ENCODE results near the gene LTB4R.
A peak's percentile ranks its signal among the peaks of the same experiment; 100 is the strongest.

The LTB4R gene, protein sequence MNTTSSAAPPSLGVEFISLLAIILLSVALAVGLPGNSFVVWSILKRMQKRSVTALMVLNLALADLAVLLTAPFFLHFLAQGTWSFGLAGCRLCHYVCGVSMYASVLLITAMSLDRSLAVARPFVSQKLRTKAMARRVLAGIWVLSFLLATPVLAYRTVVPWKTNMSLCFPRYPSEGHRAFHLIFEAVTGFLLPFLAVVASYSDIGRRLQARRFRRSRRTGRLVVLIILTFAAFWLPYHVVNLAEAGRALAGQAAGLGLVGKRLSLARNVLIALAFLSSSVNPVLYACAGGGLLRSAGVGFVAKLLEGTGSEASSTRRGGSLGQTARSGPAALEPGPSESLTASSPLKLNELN

DNA sequence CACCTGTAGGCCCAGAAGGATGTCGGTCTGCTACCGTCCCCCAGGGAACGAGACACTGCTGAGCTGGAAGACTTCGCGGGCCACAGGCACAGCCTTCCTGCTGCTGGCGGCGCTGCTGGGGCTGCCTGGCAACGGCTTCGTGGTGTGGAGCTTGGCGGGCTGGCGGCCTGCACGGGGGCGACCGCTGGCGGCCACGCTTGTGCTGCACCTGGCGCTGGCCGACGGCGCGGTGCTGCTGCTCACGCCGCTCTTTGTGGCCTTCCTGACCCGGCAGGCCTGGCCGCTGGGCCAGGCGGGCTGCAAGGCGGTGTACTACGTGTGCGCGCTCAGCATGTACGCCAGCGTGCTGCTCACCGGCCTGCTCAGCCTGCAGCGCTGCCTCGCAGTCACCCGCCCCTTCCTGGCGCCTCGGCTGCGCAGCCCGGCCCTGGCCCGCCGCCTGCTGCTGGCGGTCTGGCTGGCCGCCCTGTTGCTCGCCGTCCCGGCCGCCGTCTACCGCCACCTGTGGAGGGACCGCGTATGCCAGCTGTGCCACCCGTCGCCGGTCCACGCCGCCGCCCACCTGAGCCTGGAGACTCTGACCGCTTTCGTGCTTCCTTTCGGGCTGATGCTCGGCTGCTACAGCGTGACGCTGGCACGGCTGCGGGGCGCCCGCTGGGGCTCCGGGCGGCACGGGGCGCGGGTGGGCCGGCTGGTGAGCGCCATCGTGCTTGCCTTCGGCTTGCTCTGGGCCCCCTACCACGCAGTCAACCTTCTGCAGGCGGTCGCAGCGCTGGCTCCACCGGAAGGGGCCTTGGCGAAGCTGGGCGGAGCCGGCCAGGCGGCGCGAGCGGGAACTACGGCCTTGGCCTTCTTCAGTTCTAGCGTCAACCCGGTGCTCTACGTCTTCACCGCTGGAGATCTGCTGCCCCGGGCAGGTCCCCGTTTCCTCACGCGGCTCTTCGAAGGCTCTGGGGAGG is at the start of gene LTB4R:
Gene LTB4R, plus strand, starts transcription at position 857 of the 959 bp plus-strand sequence. CDS start 4,150 bp downstream, outside the sequence.
- peak in 1 of 2 experiments; percentile 32 for DNase-seq (ENCODE audit: low read depth in 2 of 2)

DNA sequence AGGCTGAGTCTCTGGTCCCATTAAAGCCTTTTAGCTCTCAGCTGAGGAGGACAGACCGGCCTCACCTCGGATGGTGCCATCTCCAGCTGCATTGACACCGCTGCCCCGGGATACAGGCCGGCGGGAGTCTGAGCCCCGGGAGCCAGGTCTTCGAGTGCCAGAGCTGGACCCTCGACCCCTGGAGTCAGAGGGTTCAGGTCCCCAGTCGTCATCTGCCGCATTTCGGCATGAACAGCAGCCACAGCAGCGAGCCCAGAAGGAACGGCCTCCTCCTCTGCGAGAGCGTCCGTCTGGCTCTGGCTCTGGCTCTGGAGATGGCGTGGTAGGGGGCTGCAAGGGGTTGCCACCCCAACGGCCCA is 49.4 kb upstream of the LTB4R start:
- no peak for DNase-seq (ENCODE audit: low read depth in 2 of 2)

DNA sequence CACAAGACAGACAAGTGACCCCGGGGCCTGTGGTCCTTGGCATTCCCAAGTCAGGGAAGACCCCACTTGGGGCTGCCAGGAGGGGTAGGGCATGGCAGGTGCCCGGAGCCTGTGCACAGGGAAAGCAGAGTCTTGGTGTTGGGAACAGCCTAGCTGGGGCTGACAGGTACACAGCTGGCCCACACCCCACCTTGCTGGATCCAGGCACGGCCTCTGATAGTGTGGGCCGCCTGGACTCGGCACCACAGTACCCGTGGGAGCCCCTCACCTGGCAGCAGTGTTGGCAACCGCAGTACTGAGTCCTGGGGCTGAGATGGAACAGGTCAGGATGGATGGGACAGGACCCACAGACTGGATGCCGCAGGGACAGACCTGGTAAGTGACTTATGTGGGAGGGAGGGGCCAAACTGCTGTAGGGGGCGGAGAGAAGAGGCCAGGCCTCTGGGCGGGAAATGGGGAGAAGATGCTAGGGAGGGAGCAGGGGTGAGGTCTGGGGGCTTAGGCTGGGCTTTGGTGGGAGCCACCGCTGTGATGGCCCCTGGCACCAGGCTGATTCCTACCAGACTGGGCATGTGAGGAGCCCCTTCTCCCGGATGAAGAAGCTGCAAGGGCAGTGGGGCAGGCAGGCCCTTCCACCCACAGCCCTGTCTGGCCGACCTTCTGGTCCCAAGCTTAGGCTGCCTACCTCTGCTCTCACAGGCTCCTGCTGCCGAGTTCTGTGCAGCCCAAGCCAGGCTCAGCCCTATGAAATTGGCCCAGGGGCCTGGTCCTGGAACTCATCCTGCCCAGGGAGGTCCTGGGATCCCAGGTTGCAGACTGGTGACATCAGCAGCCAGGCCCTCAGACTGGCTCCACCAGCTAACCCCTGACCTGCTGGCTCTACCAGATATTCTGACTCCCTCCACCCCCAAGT is 48.2 kb upstream of the LTB4R start, which contains the start of gene TGM1:
Gene TGM1, minus strand, starts transcription at position 357 of the 913 bp plus-strand sequence. CDS start 825 bp downstream, outside the sequence.
- DNase-seq (ENCODE audit: low read depth in 2 of 2): no peak

DNA sequence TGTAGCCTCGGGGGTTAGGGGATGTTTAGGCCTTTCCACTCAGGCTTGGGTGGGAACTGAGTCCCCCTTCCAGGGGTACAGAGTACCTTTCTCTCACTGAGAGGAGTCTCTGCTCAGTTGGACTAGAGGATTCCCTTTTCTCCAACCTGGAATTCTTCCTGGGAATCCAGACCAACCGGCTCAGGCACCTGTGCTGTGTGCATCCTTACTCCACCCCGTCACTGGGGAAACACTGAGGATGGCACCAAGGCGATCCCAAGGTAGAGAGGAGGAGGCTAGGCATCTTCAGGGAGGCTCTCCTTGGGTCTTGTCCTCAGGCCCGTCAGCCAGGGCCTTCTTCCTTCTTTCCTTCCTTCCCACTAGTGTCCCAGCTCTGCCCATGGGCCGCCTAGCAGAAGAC is 47.5 kb upstream of the LTB4R start:
- DNase-seq (ENCODE audit: low read depth in 2 of 2): no peak

DNA sequence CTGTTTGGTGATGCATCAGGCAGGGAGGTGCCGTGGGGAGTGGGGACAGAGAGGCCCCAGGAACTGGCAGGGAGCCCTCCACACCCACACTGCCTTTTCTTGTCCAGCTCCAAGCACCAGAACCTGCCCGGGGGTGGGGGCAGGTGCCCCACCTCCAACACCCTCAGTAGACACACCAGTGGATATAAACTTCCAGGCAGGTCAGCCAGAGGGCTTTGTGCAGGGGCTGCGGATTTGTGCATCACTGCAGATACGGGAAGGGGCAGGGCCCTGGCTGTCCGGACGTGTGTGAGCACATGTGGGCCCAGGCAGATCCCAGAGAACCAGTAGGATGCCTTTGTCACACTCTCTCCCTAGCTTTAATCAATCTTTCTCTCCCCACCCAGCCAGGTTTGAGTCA is 47.0 kb upstream of the LTB4R start:
- DNase-seq (ENCODE audit: low read depth in 2 of 2): no peak

DNA sequence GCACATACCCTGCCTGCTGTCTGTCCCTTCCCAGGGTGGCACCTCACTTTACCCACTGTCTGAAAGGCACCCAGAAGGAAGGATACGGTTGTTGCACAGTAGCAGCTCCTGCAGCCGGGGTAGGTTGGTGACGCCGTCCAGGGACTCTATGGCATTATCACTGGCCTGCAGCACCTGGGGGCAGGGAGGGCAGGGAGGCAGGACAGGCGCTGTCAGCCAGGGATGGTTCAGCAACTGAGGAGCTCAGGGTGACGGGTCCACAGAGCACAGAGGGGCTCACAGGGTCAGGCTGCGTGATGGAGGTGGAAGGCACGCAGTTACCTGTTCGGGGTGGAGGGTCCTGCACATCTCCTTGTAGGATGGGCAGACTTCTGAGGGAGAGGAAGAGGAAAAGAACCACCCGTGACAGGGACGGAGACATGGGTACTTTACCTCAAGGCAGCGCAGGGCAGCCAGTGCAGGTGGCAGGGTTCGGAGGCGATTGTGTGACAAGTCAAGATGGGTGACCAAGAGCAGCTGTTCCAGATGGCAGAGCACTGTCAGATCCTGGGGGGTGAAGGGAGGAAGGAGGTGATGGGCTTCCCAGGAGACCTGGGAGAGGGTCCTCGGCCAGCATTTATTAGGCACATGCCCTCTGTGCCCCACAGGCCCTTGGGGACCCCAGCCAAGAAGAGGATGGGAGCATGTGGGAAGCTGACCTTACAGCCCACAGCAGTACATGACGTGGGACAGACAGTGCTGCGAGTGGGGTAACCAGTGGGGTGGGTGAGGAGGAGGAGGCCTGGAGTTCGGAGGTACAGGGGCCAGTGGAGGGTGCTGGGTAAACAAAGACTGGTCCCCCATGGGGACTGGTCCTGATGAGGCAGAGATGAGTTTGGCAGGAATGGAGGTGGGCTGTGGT is 44.7 kb upstream of the LTB4R start:
- no peak for DNase-seq (ENCODE audit: low read depth in 2 of 2)

DNA sequence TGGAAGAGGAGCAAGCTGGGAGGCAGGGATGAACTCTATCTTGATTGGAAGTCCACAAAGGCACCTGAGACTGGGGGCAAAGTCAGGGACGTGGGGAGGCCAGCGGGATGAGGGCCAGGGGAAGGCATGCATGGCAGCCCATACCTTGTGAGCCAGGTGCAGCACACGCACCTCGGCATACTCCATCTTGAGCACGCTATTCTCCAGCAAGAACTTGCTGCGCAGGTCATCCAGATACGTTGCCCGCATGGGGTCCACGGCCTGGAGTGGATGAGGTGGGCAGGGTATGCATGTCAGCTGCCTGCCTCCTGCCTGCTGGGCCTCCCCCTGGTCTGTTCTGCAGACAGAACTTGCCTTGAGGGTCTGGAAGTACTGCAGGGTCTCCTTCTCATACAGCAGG is 43.8 kb upstream of the LTB4R start:
- DNase-seq (ENCODE audit: low read depth in 2 of 2): no peak

DNA sequence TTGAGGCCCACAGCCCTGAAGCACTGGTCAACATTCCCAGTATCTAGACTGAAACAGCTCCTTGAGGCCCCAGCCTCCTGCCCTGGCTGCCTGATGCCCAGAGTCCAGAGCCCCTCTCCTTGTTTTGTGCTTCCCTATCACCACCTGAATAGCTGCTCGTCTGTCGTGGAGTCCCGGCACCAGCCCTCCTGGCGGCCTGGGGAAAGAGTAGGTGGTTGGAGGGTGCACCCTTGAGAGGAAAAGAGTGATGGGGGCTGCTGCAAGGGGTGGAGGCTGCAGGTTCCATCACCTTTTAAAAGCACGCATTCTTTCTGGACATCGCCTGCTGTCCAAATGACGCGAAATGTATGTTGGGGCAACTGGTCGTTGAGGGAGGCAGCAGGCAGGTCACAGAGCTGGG is 43.1 kb upstream of the LTB4R start:
- no peak for DNase-seq (ENCODE audit: low read depth in 2 of 2)

DNA sequence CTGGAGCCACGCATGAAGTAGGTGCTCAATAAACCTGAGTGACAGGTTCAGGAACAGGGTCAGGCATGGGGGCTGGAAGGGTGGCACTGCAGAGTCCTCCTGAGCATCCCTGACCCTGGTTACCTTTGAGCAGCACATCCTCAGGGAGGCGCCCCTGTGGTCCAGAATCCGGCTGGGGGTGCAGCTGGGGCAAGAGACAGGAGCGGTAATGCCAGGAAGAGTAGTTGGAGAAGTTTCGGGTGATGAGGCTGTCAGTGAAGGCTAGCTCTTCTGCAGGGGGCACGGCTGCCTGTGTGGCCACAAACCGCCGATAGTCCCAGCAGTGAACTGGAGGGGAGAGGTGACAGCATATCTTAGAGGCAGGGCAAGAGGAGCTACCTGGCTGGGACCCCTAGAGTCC is 41.9 kb upstream of the LTB4R start:
- no peak for DNase-seq (ENCODE audit: low read depth in 2 of 2)

DNA sequence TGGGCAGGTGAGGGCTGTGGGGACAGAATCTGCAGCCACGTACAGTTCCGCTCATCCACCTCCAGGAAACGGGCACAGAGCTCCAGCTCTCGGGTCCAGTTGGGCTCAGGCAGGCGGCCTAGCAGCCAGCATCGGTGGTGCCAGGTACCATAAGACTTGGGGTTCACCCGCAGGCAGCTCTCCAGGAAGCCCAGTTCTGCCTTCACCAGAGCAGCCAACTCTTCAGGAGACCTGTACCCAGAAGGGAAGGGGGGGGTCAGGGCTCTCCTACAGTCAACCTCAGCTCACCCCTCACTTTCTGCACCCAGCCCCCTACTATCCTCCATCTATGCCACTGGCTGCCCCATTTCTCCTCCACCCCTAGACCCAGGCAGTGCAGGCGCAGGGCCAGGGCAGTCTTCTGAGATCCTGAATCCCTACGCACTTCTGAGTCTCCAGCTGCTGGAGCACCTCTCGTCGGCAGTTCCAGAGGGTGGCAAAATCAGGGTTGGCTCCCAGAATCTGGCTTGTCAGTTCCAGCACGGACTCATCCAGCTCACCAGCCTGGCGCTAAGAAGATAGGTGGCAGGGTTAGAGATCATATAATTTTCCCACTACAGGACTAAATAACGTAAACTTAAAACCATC is 41.3 kb upstream of the LTB4R start:
- DNase-seq (ENCODE audit: low read depth in 2 of 2): no peak

DNA sequence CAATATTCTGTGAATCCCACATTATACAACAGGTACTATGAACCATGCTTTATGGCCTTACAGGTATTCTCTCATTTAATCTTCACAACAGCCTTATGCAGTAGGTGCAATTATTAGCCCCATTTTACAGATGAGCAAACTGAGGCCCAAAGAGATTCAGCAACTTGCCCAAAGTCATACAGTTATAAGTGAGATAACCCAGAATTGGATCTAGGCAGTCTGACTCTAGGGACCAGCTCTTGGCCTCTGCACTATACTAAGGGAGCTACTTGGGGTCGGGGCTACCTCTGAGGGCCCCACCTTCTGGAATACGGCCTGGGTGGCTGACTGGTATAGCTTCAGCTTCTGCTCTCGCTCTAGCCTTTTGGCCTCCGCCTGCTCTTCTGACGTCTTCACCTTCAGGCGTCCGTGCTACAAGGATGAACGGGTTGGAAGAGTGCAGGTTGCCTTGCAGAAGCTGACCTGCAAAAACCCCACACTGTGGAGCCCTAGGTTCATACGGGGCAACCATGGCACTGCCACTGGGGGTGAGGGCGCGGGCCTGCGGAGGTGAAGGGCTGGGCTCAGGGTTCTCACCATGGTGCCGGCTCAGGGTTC is 40.7 kb upstream of the LTB4R start:
- no peak for DNase-seq (ENCODE audit: low read depth in 2 of 2)

DNA sequence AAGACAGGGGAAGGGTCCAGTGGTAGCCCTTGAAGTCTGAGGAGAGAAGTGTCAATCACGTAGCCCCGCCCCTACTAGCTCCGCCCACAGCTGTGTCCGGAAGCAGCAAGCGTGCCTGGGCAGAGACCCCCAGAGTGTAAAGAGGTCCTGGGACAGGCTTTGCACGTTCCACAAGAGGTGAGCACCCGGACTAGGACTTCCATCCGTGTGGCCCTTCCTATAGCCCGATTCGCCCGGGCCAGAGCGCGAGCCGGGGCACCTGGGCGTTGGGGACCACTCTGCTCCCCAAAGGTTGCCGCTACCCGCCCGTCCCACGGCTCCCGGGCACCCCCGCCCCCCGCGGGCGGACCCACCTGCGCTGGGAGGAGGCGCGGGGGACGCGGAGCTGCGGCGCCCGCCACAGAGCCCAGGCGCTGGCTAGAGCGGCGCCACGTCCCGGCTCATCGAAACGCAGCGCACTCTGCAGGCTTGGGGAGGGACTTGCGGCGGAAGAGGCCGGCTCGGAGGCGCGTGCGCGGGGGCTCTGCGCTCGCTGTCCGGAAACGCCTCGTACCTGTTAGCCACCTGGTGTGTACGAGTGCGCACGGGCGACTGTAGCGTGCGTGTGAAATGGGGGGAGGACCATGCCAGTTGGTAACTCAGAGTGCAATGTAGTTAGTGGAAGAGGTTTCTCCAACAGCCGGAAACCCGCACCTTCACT is 40.0 kb upstream of the LTB4R start, which contains the start of gene RABGGTA:
Gene RABGGTA, minus strand, starts transcription at position 464 of the 700 bp plus-strand sequence. CDS start 482 bp downstream, outside the sequence.
- peak; percentile 75 to 76 for DNase-seq (ENCODE audit: low read depth in 2 of 2)

DNA sequence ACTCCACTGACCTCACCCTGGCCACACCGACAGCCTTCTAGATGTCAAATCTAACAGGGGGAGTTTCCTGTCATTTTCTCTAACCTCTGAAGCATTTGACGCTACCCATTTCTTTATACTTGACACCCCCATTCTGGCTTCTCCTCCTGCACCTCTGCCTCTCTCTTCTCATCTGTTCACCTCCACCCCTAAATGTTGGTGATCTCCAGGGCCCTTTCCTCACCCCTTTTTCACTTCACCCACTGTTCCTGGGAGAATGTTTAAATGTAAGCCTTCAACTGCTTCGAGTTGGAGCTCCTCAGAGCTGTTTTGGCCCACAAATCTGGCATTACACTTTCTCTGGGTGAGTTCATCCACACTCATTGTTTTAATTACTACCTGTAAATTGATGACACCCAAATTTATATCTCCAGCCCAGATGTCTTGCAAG is 39.5 kb upstream of the LTB4R start:
- DNase-seq (ENCODE audit: low read depth in 2 of 2): no peak

DNA sequence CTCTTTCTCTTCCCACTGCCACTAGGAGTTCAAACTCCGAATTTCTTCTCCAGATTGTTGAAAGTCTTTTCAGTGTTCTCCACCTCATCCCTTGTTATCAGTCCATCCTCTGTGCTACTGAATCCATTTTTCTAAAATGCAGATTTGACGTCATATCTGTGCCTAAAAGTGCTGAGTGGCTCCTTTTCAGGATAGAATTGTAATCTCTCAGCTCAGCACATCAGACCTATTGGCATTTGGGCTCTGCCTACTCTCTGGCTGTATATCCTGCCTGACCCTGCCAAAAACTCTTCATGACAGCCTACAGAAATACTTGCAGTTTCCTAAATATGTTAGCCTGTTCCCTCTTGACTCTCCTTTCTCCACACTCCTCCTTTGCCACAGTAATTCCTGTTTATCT is 38.8 kb upstream of the LTB4R start:
- DNase-seq (ENCODE audit: low read depth in 2 of 2): no peak

DNA sequence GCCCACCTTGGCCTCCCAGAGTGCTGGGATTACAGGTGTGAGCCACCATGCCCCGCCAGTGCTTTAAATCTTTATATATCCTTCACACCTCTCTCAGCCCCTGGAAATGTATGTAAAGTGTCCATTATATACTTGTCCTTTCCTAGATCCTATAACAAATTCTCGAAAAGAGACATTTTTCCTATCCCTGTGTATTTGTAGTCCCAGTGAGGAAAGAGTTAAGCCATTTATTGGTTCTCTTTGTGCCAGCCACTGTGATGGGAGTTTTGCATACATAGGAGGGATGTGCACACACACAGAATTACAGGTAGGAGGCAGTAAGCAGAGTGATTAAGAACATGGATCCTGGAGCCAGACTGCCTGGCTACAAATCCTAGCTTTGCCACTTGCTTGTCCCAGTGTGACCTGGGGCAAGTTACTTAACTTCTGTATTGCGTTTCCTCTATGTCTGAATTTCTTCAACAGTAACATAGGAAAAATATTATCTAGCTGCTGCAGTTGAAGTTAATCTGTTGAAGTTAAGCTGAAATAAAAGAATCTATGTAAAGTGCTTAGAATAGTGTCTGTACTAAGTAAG is 37.8 kb upstream of the LTB4R start:
- DNase-seq (ENCODE audit: low read depth in 2 of 2): no peak

DNA sequence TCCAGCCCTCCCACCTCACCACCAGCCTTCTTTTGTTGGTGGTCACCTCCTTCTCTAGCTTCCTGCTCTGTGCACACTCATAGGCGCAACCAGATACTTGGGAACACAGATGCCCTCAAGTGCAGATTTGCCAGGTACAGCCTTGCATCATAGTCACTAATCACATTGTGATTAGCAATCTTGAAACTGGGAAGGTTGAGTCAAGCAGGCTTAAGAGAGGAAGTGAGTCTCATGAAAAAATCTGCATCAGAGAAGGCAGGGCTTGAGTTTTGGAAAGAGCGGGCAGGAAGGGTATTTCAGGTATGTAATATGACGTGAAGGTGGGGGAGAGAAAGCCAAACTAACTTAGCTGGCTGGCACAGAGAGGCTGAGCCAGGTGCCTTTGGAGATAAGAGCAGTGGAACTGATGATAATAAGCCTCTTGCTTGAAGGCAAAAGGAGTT is 37.2 kb upstream of the LTB4R start:
- DNase-seq (ENCODE audit: low read depth in 2 of 2): peak; percentile 9 to 32

DNA sequence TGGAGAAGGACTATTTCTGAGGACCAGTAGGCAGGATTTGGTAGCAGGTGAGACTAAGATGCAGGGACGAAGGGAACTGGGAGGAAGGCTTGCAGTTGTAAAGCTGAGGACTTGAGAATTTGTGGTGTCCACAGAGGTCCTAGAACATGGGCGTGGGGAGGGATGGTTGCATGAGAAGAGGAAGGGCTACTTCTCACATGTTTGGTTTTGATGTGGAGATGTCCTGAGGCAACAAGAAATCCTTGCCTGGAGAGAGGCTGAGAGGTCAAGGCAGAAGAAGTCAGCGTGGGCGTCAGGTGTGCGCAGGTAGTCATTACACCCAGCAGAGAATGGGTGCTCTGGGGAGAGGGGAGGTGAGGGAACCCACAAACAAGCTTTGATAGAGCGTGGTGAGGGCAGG is 34.2 kb upstream of the LTB4R start:
- DNase-seq (ENCODE audit: low read depth in 2 of 2): no peak

DNA sequence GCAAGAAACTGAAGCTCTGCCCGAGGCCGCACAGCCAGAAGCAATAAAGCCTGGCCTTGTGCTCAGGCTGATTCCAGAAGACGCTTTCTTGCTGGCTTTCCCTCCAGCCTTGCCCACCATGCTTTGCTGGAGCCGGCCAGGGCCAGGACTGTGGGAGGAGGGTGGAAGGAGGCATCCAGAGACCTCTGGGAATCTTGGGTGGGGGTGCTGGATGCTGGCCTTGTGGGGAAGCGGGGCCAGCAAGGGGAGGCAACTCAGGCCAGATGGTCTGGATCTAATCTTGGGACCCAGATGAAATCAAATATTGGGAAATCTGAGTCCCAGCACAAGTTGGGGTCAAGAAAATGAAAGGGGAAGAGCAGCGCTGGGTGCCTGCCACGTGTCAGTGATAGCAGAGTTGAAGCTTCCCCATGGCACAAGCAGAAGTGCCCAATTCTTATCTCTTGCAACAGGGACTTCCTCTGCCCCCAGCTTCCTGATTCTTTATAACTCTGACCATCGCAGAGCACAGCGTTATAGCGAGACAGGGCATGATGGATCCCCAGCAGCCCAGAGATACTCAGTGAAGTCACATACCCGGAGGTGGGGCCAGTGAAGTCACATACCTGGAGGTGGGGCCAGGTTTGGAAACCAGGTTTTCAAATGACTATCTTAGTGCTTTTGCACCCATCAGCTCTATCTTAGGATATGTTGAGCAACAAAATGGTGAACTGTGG is 33.5 kb upstream of the LTB4R start:
- peak in 1 of 2 experiments; percentile 20 for DNase-seq (ENCODE audit: low read depth in 2 of 2)

Data from stimulated activated CD4-positive, alpha-beta T cell treated with anti-CD3 and anti-CD28 coated beads, Interleukin-12 subunit alpha, Interleukin-12 subunit beta, amount 100 ng/mL, for 24 hours (primary cell).